GM23338 (cell line): ENCODE data around the gene SLC18A2. TPM values are rescaled to one million over a fixed set of nuclear protein-coding genes. Genes with fewer than 3 reads are reported as not detected.

Experiments
- ATAC-seq: fragments of 200-7000 bp; cut with Tn5 transposase; 3 replicates; pipeline ENCODE4 v1.9.1; 2020
- DNase-seq: peaks from one replicate; pipeline ENCODE4 v3.0.0-alpha.2; 2015; ENCODE audit warnings: low spot score
- H2AFZ ChIP-seq: fragments of 200-600 bp; sonication (generic); 2 replicates; pipeline ENCODE4 v1.8.0; 2016; ENCODE audit warnings: antibody characterized with exemption, mild to moderate bottlenecking, moderate library complexity
- H3F3A ChIP-seq: fragments of 200-600 bp; sonication (generic); replicated peaks from 2 replicates; pipeline ENCODE4 v1.8.0; 2017; ENCODE audit warnings: antibody characterized with exemption, mixed run types, low read depth
- H3K27ac ChIP-seq: fragments of 200-600 bp; sonication (generic); 2 replicates; pipeline ENCODE4 v1.6.1; 2016; ENCODE audit warnings: low read depth
- H3K27me3 ChIP-seq: fragments of 200-600 bp; sonication (generic); 2 replicates; pipeline ENCODE4 v1.8.0; 2016; ENCODE audit warnings: mild to moderate bottlenecking, mixed run types, moderate library complexity; ENCODE audit not compliant: insufficient read depth
- H3K36me3 ChIP-seq: fragments of 200-600 bp; sonication (generic); 2 replicates; pipeline ENCODE4 v1.8.0; 2016; ENCODE audit warnings: mild to moderate bottlenecking; ENCODE audit not compliant: insufficient read depth
- H3K4me1 ChIP-seq: fragments of 200-600 bp; sonication (generic); 2 replicates; pipeline ENCODE4 v1.8.0; 2016; ENCODE audit warnings: mild to moderate bottlenecking, moderate library complexity; ENCODE audit not compliant: insufficient read depth
- H3K4me2 ChIP-seq: fragments of 200-600 bp; sonication (generic); 2 replicates; pipeline ENCODE4 v1.7.1; 2017; ENCODE audit warnings: mixed run types
- H3K4me3 ChIP-seq: fragments of 200-600 bp; sonication (generic); 2 replicates; pipeline ENCODE4 v1.6.1; 2016; ENCODE audit warnings: mixed run types
- H3K79me2 ChIP-seq: fragments of 200-600 bp; sonication (generic); replicated peaks from 2 replicates; pipeline ENCODE4 v1.8.0; 2017; ENCODE audit warnings: mild to moderate bottlenecking; ENCODE audit not compliant: insufficient read depth
- H3K9me2 ChIP-seq: fragments of 200-600 bp; sonication (generic); 2 replicates; pipeline ENCODE4 v1.8.0; 2017; ENCODE audit not compliant: insufficient read depth
- H4K20me1 ChIP-seq: fragments of 200-600 bp; sonication (generic); replicated peaks from 2 replicates; pipeline ENCODE4 v1.8.0; 2017; ENCODE audit warnings: mild to moderate bottlenecking; ENCODE audit not compliant: insufficient read depth
- H3K27ac Mint-ChIP-seq: 2 replicates; pipeline ENCODE4 v1.8.0; 2020; ENCODE audit warnings: inconsistent platforms, mild to moderate bottlenecking, moderate library complexity, mixed read lengths
- H3K27me3 Mint-ChIP-seq: 3 replicates; pipeline ENCODE4 v1.8.0; 2022; ENCODE audit warnings: low read depth, mild to moderate bottlenecking, moderate library complexity, mixed read lengths, inconsistent platforms; ENCODE audit not compliant: insufficient read depth, poor library complexity
- H3K36me3 Mint-ChIP-seq: 3 replicates; pipeline ENCODE4 v1.8.0; 2021; ENCODE audit warnings: low read depth, mild to moderate bottlenecking, inconsistent platforms, moderate library complexity, mixed read lengths
- H3K4me1 Mint-ChIP-seq: 3 replicates; pipeline ENCODE4 v1.8.0; 2020; ENCODE audit warnings: mild to moderate bottlenecking, inconsistent platforms, mixed read lengths
- H3K4me3 Mint-ChIP-seq: 3 replicates; pipeline ENCODE4 v1.8.0; 2021; ENCODE audit warnings: moderate library complexity, mild to moderate bottlenecking, inconsistent platforms, mixed read lengths
- H3K9me3 Mint-ChIP-seq: 3 replicates; pipeline ENCODE4 v1.8.0; 2020; ENCODE audit warnings: moderate library complexity, mild to moderate bottlenecking, inconsistent platforms, mixed read lengths
- EZH2phosphoT487 ChIP-seq: fragments of 200-600 bp; sonication (generic); IDR thresholded peaks from one replicate; pipeline ENCODE4 v1.8.1; 2018; ENCODE audit warnings: antibody characterized with exemption; ENCODE audit not compliant: unreplicated experiment
- NANOG ChIP-seq: IDR thresholded peaks from 2 replicates; pipeline ENCODE4 v1.6.1; 2016; ENCODE audit warnings: antibody characterized with exemption, borderline replicate concordance
- POLR2AphosphoS5 ChIP-seq: IDR thresholded peaks from 2 replicates; pipeline ENCODE4 v1.6.1; 2016; ENCODE audit warnings: antibody characterized with exemption, low read depth
- REST ChIP-seq: IDR thresholded peaks from one replicate; pipeline ENCODE4 v1.6.1; 2018; ENCODE audit warnings: antibody characterized with exemption; ENCODE audit not compliant: unreplicated experiment
- STAT1 ChIP-seq: IDR thresholded peaks from one replicate; pipeline ENCODE4 v1.6.1; 2016; ENCODE audit warnings: antibody characterized with exemption; ENCODE audit not compliant: unreplicated experiment
- ZNF114 ChIP-seq: fragments of 250-450 bp; sonication (Bioruptor Pico); IDR thresholded peaks from 2 replicates; pipeline ENCODE4 v1.5.0; 2020; ENCODE audit warnings: mild to moderate bottlenecking, moderate library complexity
- ZNF331 ChIP-seq: fragments of 250-450 bp; sonication (Bioruptor Pico); IDR thresholded peaks from 2 replicates; pipeline ENCODE4 v1.5.0; 2020; ENCODE audit warnings: low read depth, mild to moderate bottlenecking, moderate library complexity
- ZNF462 ChIP-seq: fragments of 250-450 bp; sonication (Bioruptor Pico); IDR thresholded peaks from 2 replicates; pipeline ENCODE4 v1.5.0; 2020; ENCODE audit warnings: mild to moderate bottlenecking, moderate library complexity
- polyA plus RNA-seq: library from polyadenylated mRNA; unstranded; fragments of >200 nt; fragmentation: Nextera tagmentation; extraction: Ambion mirVana; gene quantifications from 2 replicates; pipeline ENCODE4 v1.2.1, GENCODE V29; 2016
- total RNA-seq: library from RNA; depleted of rRNA; stranded (reverse); fragments of >200 nt; shearing (Covaris generic); gene quantifications from 2 replicates; pipeline ENCODE4 v1.2.3, GENCODE V29; 2014

Gene SLC18A2
- total and polyA plus RNA-seq, 2 experiments from 2014 or later = 4.3 to 8.7 TPM

GRCh38 chr10:117217196-117217761, 23.6 kb upstream of the SLC18A2 start (continued):
- TF ChIP-seq ZNF462 (no peak), ZNF331 (CRISPR knock-in tag) (no peak), EZH2phosphoT487 (no peak), REST (no peak), STAT1 (no peak)

- Histone ChIP-seq H3K4me3 (no peak overlapping the region), H4K20me1 (no peaks in the 10 kb centered on the region; the same call in 1 of the 2 replicates), H3K36me3 (no peaks in the 10 kb centered on the region), H3F3A (0 out of 2 replicates have a peak, but pooled peaks cover 3% of the 10 kb centered on the region), H2AFZ (no peak overlapping the region), H3K9me2 (no peaks in the 10 kb centered on the region), H3K4me2 (no peak overlapping the region), H3K27ac (no peak overlapping the region), H3K4me1 (peaks cover 6% of the 10 kb centered on the region; the same call in 1 of the 2 replicates), H3K27me3 (peaks cover 41% of the 10 kb centered on the region), H3K79me2 (no peaks in the 10 kb centered on the region)
- H3K4me3 Mint-ChIP-seq = no peak overlapping the region
- peaks cover 12% of the 10 kb centered on the region; the same call in 2 of the 3 replicates for H3K4me1 Mint-ChIP-seq
- ATAC-seq = peak; percentile 5; the same call in 1 of the 3 replicates
- DNase-seq = peak; percentile 44
- H3K27me3 Mint-ChIP-seq = peaks cover 42% of the 10 kb centered on the region
- H3K36me3 Mint-ChIP-seq = no peaks in the 10 kb centered on the region
- H3K9me3 Mint-ChIP-seq = no peaks in the 10 kb centered on the region
- no peak overlapping the region for H3K27ac Mint-ChIP-seq
- TF ChIP-seq NANOG (no peak), STAT1 (no peak), POLR2AphosphoS5 (no peak), ZNF114 (CRISPR knock-in tag) (no peak), ZNF331 (CRISPR knock-in tag) (no peak)
These were observed 22.3 kb upstream of the SLC18A2 start for GRCh38 chr10:117218654-117219053.
